Muscle layer of duodenum (tissue), 2 donors: Measurements from ENCODE around the gene RPS16.

ENCODE experiments used
- H3K27ac ChIP-seq: one replicate; pipeline ENCODE4 v1.7.0; 2013; ENCODE audit warnings: mild to moderate bottlenecking, low read length
- H3K27me3 ChIP-seq: one replicate; pipeline ENCODE4 v1.7.0; 2013; ENCODE audit warnings: low read depth, mild to moderate bottlenecking, control low read depth, low read length
- H3K36me3 ChIP-seq, 2 donors: one replicate each; pipeline ENCODE4 v1.7.0; 2013; ENCODE audit warnings: low read length in 2 of 2, control low read depth in 1 of 2, mild to moderate bottlenecking in 1 of 2; ENCODE audit not compliant: insufficient read depth in 2 of 2, control insufficient read depth in 1 of 2
- H3K4me1 ChIP-seq, 2 donors: one replicate each; pipeline ENCODE4 v1.7.0; 2013; ENCODE audit warnings: low read length in 2 of 2, mild to moderate bottlenecking in 2 of 2, control low read depth in 1 of 2, moderate library complexity in 1 of 2; ENCODE audit not compliant: insufficient read depth in 2 of 2, control insufficient read depth in 1 of 2
- H3K4me3 ChIP-seq, 2 donors: one replicate each; pipeline ENCODE4 v1.7.0; 2013; ENCODE audit warnings: low read length in 2 of 2, low read depth in 1 of 2, mild to moderate bottlenecking in 1 of 2
- H3K9me3 ChIP-seq, 2 donors: one replicate each; pipeline ENCODE4 v1.7.0; 2013; ENCODE audit warnings: low read length in 2 of 2, control low read depth in 1 of 2, mild to moderate bottlenecking in 1 of 2; ENCODE audit not compliant: control insufficient read depth in 1 of 2
- donor health status: healthy.

Gene RPS16

DNA sequence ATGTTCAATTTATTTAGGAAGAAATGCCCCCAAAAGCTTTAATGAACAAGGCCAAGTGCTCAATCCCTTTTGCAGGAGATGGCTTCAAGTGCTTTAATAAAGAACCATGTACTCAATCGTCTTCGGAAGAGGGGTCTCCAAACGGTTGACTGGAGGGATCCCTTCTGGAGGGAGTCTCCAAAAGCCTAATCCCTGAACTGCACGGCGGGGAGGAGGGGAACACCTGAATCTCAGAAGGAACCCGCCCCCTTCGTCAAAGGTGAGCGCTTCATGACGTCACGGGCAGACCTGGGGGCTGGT, 45.3 kb downstream of the RPS16 start:
- no peaks in the 10 kb centered on the region for H3K27me3 ChIP-seq
- peak overlapping the region; percentile 92 for H3K27ac ChIP-seq
- peak overlapping the region; percentile 94 to 97 for H3K4me3 ChIP-seq
- H3K36me3 ChIP-seq: peaks cover 45 to 55% of the 10 kb centered on the region in 2 donors
- H3K9me3 ChIP-seq: no peaks in the 10 kb centered on the region
- H3K4me1 ChIP-seq: peaks cover 15 to 24% of the 10 kb centered on the region in 2 donors

- peak overlapping the region; percentile 94 to 97 for H3K4me3 ChIP-seq
These were observed 45.9 kb downstream of the RPS16 start for GRCh38 chr19:39389631-39390414.

GRCh38 chr19:39388657-39389056, 47.1 kb downstream of the RPS16 start:
- Histone ChIP-seq H3K9me3 (no peaks in the 10 kb centered on the region), H3K27me3 (no peaks in the 10 kb centered on the region), H3K4me1 (peaks cover 15 to 24% of the 10 kb centered on the region in 2 donors), H3K4me3 (no peak overlapping the region), H3K36me3 (peaks cover 45 to 64% of the 10 kb centered on the region in 2 donors), H3K27ac (no peak overlapping the region)

More at GRCh38 chr19:39389631-39390414, 45.9 kb downstream of the RPS16 start:
- Histone ChIP-seq H3K27me3 (no peaks in the 10 kb centered on the region), H3K36me3 (peaks cover 41 to 59% of the 10 kb centered on the region in 2 donors), H3K27ac (peak overlapping the region; percentile 92), H3K4me1 (peaks cover 15 to 24% of the 10 kb centered on the region in 2 donors), H3K9me3 (no peaks in the 10 kb centered on the region)

DNA sequence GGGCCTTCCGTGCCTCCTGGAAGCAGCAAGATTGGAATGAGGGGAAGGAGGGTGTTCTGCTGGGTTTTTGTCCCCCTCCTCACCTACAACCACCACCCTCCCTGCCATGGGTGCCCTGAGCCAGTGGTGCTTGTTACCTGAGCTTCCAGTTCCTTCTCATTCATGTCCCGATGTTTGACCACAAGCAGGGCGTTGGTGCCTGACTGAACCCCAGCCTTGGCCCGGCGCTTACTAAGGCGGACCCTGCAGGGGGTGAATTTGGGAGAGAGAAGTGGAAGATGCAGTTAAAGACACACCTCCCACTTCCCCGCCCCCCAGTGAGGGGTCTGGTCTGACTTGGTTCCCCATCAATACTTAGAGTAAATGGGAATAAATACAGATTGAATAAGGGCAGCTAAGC, 49.2 kb downstream of the RPS16 start:
- Histone ChIP-seq H3K4me1 (peaks cover 8 to 13% of the 10 kb centered on the region in 2 donors), H3K27me3 (no peaks in the 10 kb centered on the region), H3K36me3 (peaks cover 54 to 81% of the 10 kb centered on the region in 2 donors), H3K27ac (no peak overlapping the region), H3K9me3 (no peaks in the 10 kb centered on the region), H3K4me3 (no peak overlapping the region)

DNA sequence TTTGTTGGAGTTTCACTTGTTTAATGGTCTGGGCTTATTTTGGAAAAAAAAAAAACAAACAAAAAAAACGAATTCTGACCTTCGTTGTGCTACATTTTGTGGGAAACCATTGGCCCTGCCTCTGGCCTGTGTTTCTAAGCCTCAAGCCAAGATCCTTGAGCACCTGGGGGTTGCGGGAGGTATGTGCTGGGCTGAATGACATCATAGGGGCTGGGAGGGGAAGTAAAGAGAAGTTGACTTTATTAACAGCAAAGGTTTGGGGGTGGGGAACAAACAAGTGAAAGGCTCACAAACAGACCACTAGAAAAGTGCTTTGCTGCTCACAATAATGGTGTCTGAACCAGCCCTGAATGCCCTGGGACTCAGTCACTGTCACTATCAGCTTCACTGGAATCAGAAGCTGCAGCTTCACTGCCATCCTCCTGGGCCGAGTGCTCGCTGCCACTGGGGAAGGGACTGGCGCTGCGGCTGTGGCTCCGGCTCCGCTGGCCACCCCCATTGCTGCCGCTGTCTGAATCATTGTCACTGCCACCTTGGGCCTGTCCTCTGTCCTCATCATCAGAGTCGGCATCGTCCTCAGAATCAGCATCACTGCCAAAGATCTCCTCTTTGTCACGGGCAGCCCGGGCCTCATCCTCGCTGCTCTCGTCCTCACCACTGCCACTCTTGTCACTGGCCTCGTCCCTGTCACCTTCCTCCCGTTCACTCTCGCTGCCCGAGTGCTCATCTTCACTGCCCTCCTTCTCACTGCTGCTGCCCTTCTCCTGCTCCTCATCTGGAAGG, 49.9 kb downstream of the RPS16 start:
- Histone ChIP-seq H3K36me3 (peaks cover 61 to 88% of the 10 kb centered on the region in 2 donors), H3K27ac (no peak overlapping the region)

DNA sequence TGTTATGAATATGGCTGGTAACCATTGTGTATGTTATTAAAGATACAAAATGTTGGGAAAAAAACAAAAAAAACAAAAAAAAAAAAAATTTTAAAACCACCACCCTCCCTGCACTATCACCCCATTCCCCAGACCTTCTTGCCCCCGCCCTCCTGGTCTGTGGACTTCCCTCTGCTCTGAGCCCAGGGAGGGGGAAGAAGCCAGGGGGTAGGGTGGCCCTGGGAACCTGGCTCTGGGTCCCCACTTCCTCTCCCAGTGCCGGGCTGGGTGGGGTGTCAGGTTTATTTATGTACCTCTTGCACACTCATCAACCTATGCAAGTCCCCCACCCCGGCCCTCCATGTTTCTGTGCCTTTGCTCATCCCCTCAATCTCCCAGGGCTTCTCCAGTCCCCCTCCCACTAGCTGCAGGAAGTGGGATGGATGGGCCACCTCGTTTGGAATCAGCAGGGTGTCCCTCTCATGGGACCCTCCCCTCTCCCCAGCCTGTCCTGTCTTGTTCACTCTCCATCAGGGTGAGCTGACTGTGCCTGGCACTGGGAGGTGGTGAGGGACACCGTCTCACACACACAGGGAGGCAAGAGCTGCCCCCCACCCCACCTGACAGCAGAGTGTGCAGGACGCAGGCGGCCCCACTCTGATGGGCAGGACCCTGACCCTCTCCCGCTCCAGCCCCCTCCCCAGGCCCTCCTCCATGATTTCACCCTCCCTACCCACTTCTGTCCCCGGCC, 50.7 kb downstream of the RPS16 start:
- Histone ChIP-seq H3K4me1 (peaks cover 4 to 7% of the 10 kb centered on the region in 2 donors), H3K4me3 (no peak overlapping the region), H3K9me3 (no peaks in the 10 kb centered on the region), H3K27me3 (no peaks in the 10 kb centered on the region), H3K36me3 (peaks cover 68 to 92% of the 10 kb centered on the region in 2 donors), H3K27ac (no peak overlapping the region)

More for the DNA sequence above, 49.9 kb downstream of the RPS16 start:
- Histone ChIP-seq H3K4me3 (no peak overlapping the region), H3K9me3 (no peaks in the 10 kb centered on the region), H3K4me1 (peaks cover 8 to 13% of the 10 kb centered on the region in 2 donors), H3K27me3 (no peaks in the 10 kb centered on the region)
